ENCODE measurements around the gene SEMA3F.

The SEMA3F gene

GRCh38 chr3:50132421-50133282 is 22.5 kb upstream of the SEMA3F start:
- no peak for DNase-seq (ENCODE audit: low read depth in 3 of 3, low spot score in 1 of 3)

- no peak for DNase-seq (ENCODE audit: low read depth in 3 of 3, low spot score in 1 of 3)
Measured at GRCh38 chr3:50133283-50133615, 21.9 kb upstream of the SEMA3F start.

- DNase-seq (ENCODE audit: low read depth in 3 of 3, low spot score in 1 of 3) = no peak
Measured at GRCh38 chr3:50134367-50134766, 20.8 kb upstream of the SEMA3F start.

GRCh38 chr3:50135964-50136363 is 19.2 kb upstream of the SEMA3F start:
- DNase-seq (ENCODE audit: low read depth in 3 of 3, low spot score in 1 of 3) = no peak

- no peak for DNase-seq (ENCODE audit: low read depth in 3 of 3, low spot score in 1 of 3)
Measured at GRCh38 chr3:50136714-50137405, 18.3 kb upstream of the SEMA3F start.

GRCh38 chr3:50137531-50137930 is 17.6 kb upstream of the SEMA3F start:
- DNase-seq (ENCODE audit: low read depth in 3 of 3, low spot score in 1 of 3) = no peak

GRCh38 chr3:50138266-50139200 is 16.6 kb upstream of the SEMA3F start:
- DNase-seq (ENCODE audit: low read depth in 3 of 3, low spot score in 1 of 3) = no peak

GRCh38 chr3:50139308-50139707 is 15.8 kb upstream of the SEMA3F start:
- DNase-seq (ENCODE audit: low read depth in 3 of 3, low spot score in 1 of 3) = no peak

GRCh38 chr3:50139718-50140423 is 15.3 kb upstream of the SEMA3F start:
- no peak for DNase-seq (ENCODE audit: low read depth in 3 of 3, low spot score in 1 of 3)

- no peak for DNase-seq (ENCODE audit: low read depth in 3 of 3, low spot score in 1 of 3)
Measured at GRCh38 chr3:50140990-50141389, 14.1 kb upstream of the SEMA3F start.

GRCh38 chr3:50146316-50146901 is 8.7 kb upstream of the SEMA3F start:
- no peak for DNase-seq (ENCODE audit: low read depth in 3 of 3, low spot score in 1 of 3)

GRCh38 chr3:50147016-50147415 is 8.1 kb upstream of the SEMA3F start:
- DNase-seq (ENCODE audit: low read depth in 3 of 3, low spot score in 1 of 3) = no peak

GRCh38 chr3:50147447-50147846 is 7.7 kb upstream of the SEMA3F start:
- no peak for DNase-seq (ENCODE audit: low read depth in 3 of 3, low spot score in 1 of 3)

GRCh38 chr3:50147861-50148260 is 7.3 kb upstream of the SEMA3F start:
- no peak for DNase-seq (ENCODE audit: low read depth in 3 of 3, low spot score in 1 of 3)

GRCh38 chr3:50150404-50150750 is 4.7 kb upstream of the SEMA3F start:
- no peak for DNase-seq (ENCODE audit: low read depth in 3 of 3, low spot score in 1 of 3)

GRCh38 chr3:50150863-50151686 is 4.0 kb upstream of the SEMA3F start:
- DNase-seq (ENCODE audit: low read depth in 3 of 3, low spot score in 1 of 3) = no peak

- DNase-seq (ENCODE audit: low read depth in 3 of 3, low spot score in 1 of 3) = no peak
Measured at GRCh38 chr3:50151728-50152127, 3.4 kb upstream of the SEMA3F start.

- no peak for DNase-seq (ENCODE audit: low read depth in 3 of 3, low spot score in 1 of 3)
Measured at GRCh38 chr3:50153782-50154475, 1.2 kb upstream of the SEMA3F start.

- no peak for DNase-seq (ENCODE audit: low read depth in 3 of 3, low spot score in 1 of 3)
Measured at GRCh38 chr3:50154476-50154839, 666 bp upstream of the SEMA3F start.
